Bronchial epithelial cell (primary cell): Measurements from ENCODE around the gene SPAG4. TPM values are rescaled to one million over a fixed set of nuclear protein-coding genes. Genes with fewer than 3 reads are reported as not detected.

Experiments used
- DNase-seq: peaks from one replicate; pipeline ENCODE4 v3.0.0-alpha.2; 2010; ENCODE audit warnings: low read depth
- FAIRE-seq: peaks from 2 replicates; lab custom pipeline; 2011; peaks lifted over from hg19 to GRCh38; lab: Jason Lieb, UNC
- H3K27me3 ChIP-seq: 2 replicates; pipeline ENCODE4 v1.5.1; 2011; ENCODE audit warnings: low read length; ENCODE audit not compliant: control insufficient read depth, insufficient read depth
- H3K36me3 ChIP-seq: 2 replicates; pipeline ENCODE4 v1.5.1; 2011; ENCODE audit warnings: low read length; ENCODE audit not compliant: control insufficient read depth, insufficient read depth
- H3K4me3 ChIP-seq: 2 replicates; pipeline ENCODE4 v1.5.1; 2011; ENCODE audit warnings: mild to moderate bottlenecking, low read depth, low read length, control low read depth
- CTCF ChIP-seq: IDR thresholded peaks from 2 replicates; pipeline ENCODE4 v1.5.1; 2011; ENCODE audit warnings: mild to moderate bottlenecking, moderate library complexity, low read length, control low read depth, inconsistent platforms; ENCODE audit not compliant: insufficient read depth, severe bottlenecking
- total RNA-seq: library from RNA; depleted of rRNA; stranded (reverse); fragments of >200 nt; gene quantifications from 2 replicates; pipeline ENCODE4 v1.2.1, GENCODE V29; 2014

The SPAG4 gene
- total RNA-seq, 1 donor from 2014 or later = 6.1 TPM

- Histone ChIP-seq H3K4me3 (no peak overlapping the region), H3K27me3 (peaks cover 14% of the 10 kb centered on the region), H3K36me3 (no peaks in the 10 kb centered on the region)
- FAIRE-seq (no peak), DNase-seq (no peak)
- no peak for TF ChIP-seq CTCF
Measured at GRCh38 chr20:35595456-35595855, 20.2 kb upstream of the SPAG4 start.

- Histone ChIP-seq H3K36me3 (no peaks in the 10 kb centered on the region), H3K4me3 (no peak overlapping the region), H3K27me3 (peaks cover 18% of the 10 kb centered on the region)
- FAIRE-seq = no peak
- no peak for DNase-seq
- TF ChIP-seq CTCF = no peak
Measured at GRCh38 chr20:35595901-35596300, 19.7 kb upstream of the SPAG4 start.

GRCh38 chr20:35597186-35597585 lies 18.4 kb upstream of the SPAG4 start:
- DNase-seq = no peak
- Histone ChIP-seq H3K27me3 (peaks cover 22% of the 10 kb centered on the region), H3K36me3 (no peaks in the 10 kb centered on the region), H3K4me3 (no peak overlapping the region)
- no peak for FAIRE-seq
- TF ChIP-seq CTCF = no peak

GRCh38 chr20:35598476-35598875 lies 17.2 kb upstream of the SPAG4 start:
- no peak for DNase-seq
- no peak for TF ChIP-seq CTCF
- FAIRE-seq = no peak
- H3K36me3 ChIP-seq = no peaks in the 10 kb centered on the region
- H3K4me3 ChIP-seq = no peak overlapping the region
- H3K27me3 ChIP-seq = peaks cover 22% of the 10 kb centered on the region

- TF ChIP-seq CTCF = no peak
- DNase-seq (no peak), FAIRE-seq (no peak)
- Histone ChIP-seq H3K4me3 (no peak overlapping the region), H3K27me3 (peaks cover 22% of the 10 kb centered on the region), H3K36me3 (no peaks in the 10 kb centered on the region)
Measured at GRCh38 chr20:35598899-35599775, 16.5 kb upstream of the SPAG4 start.

- Histone ChIP-seq H3K4me3 (no peak overlapping the region), H3K27me3 (peaks cover 22% of the 10 kb centered on the region), H3K36me3 (no peaks in the 10 kb centered on the region)
- TF ChIP-seq CTCF = no peak
- DNase-seq (no peak), FAIRE-seq (no peak)
Measured at GRCh38 chr20:35599776-35600120, 15.9 kb upstream of the SPAG4 start.
